ENCODE data around the gene CAMK1.

Gene CAMK1

DNA sequence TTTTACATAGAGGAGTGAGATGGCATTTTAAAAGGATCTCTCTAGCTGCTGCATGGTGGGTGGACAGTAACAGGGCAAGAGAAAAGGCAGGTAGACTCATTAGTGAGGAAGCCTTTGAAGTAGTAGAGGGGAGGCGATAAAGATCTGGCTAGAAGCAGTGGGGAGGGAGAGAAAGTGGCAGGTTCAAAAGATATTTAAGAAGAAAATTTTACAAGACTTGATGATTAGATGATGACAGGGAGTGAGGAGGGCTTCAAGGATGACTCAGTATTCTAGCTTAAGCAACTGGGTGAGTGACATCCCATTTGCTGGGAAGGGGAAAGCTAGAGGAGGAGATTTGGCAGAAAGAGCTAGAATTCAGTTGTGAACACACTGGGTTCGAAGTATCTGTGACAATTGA, 42.0 kb downstream of the CAMK1 start:
- Histone ChIP-seq H3K36me3 (ENCODE audit: insufficient read depth, low read length) (no peaks in the 10 kb centered on the region), H3F3A (ENCODE audit: insufficient read depth, low read length) (no peaks in the 10 kb centered on the region), H3K9ac (ENCODE audit: low read length) (no peak overlapping the region), H3K79me2 (ENCODE audit: insufficient read depth, low read length) (peaks cover 8% of the 10 kb centered on the region), H3K27ac (ENCODE audit: low read depth, low read length, poor library complexity, severe bottlenecking) (no peak overlapping the region), H3K9me3 (ENCODE audit: low read length) (no peaks in the 10 kb centered on the region), H3K4me3 (ENCODE audit: low read depth, low read length, poor library complexity, severe bottlenecking) (no peak overlapping the region), H3K27me3 (ENCODE audit: insufficient read depth, low read length) (no peaks in the 10 kb centered on the region), H3K9me2 (ENCODE audit: low read depth, low read length) (no peaks in the 10 kb centered on the region), H4K20me1 (ENCODE audit: insufficient read depth, low read length) (no peaks in the 10 kb centered on the region), H3K4me1 (ENCODE audit: insufficient read depth, low read length, severe bottlenecking) (peaks cover 12% of the 10 kb centered on the region), H2AFZ (ENCODE audit: low read length) (no peak overlapping the region), H3K4me2 (ENCODE audit: low read length) (no peak overlapping the region)
- no peak for TF ChIP-seq EZH2 (IDR thresholded peaks at IDR 0.05; ENCODE audit: borderline replicate concordance, low read length)
- TF ChIP-seq, protein P1, sequence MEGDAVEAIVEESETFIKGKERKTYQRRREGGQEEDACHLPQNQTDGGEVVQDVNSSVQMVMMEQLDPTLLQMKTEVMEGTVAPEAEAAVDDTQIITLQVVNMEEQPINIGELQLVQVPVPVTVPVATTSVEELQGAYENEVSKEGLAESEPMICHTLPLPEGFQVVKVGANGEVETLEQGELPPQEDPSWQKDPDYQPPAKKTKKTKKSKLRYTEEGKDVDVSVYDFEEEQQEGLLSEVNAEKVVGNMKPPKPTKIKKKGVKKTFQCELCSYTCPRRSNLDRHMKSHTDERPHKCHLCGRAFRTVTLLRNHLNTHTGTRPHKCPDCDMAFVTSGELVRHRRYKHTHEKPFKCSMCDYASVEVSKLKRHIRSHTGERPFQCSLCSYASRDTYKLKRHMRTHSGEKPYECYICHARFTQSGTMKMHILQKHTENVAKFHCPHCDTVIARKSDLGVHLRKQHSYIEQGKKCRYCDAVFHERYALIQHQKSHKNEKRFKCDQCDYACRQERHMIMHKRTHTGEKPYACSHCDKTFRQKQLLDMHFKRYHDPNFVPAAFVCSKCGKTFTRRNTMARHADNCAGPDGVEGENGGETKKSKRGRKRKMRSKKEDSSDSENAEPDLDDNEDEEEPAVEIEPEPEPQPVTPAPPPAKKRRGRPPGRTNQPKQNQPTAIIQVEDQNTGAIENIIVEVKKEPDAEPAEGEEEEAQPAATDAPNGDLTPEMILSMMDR (IDR thresholded peaks at IDR 0.05; ENCODE audit: low read length), result no peak

DNA sequence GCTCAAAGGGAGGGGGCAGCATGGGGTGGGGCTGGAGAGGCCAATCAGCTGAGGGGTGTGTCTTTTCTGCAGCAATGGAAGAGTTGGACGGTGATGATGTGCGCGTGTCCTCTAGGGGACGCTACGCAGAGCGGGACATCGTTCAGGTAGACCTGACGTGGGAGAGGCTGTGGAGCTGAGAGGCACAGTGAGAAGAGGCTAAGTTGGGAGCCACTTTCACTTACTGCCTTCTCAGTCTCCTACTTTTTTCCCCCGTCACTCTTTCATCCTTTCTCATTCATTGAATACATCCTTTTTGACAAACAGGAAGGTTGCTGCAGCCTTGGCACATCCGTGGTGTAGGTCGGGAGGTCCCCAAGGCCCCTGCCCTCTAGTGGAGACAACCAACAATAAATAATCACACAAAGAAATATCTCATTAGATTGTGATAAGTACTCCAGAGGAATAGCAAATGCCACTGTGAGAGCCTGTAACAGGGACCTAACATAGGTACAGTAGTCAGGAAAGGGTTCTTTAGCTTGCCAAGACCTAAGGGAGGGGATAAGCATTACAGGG, 42.6 kb downstream of the CAMK1 start:
- H3K4me2 ChIP-seq (ENCODE audit: low read length), result peak overlapping the region; percentile 67
- no peak for TF ChIP-seq EZH2 (IDR thresholded peaks at IDR 0.05; ENCODE audit: borderline replicate concordance, low read length)
- TF ChIP-seq, protein P1 (IDR thresholded peaks at IDR 0.05; ENCODE audit: low read length), result peak; percentile 96
- no peaks in the 10 kb centered on the region for H3K36me3 ChIP-seq (ENCODE audit: insufficient read depth, low read length)
- H3K27ac ChIP-seq (ENCODE audit: low read depth, low read length, poor library complexity, severe bottlenecking), result no peak overlapping the region
- H3K79me2 ChIP-seq (ENCODE audit: insufficient read depth, low read length), result peaks cover 2% of the 10 kb centered on the region
- H3K9ac ChIP-seq (ENCODE audit: low read length), result no peak overlapping the region
- H4K20me1 ChIP-seq (ENCODE audit: insufficient read depth, low read length), result no peaks in the 10 kb centered on the region
- no peaks in the 10 kb centered on the region for H3K9me2 ChIP-seq (ENCODE audit: low read depth, low read length)
- H3K27me3 ChIP-seq (ENCODE audit: insufficient read depth, low read length), result no peaks in the 10 kb centered on the region
- no peaks in the 10 kb centered on the region for H3F3A ChIP-seq (ENCODE audit: insufficient read depth, low read length)
- H3K4me3 ChIP-seq (ENCODE audit: low read depth, low read length, poor library complexity, severe bottlenecking), result peak overlapping the region; percentile 51
- no peaks in the 10 kb centered on the region for H3K9me3 ChIP-seq (ENCODE audit: low read length)
- H3K4me1 ChIP-seq (ENCODE audit: insufficient read depth, low read length, severe bottlenecking), result peaks cover 6% of the 10 kb centered on the region
- no peak overlapping the region for H2AFZ ChIP-seq (ENCODE audit: low read length)

DNA sequence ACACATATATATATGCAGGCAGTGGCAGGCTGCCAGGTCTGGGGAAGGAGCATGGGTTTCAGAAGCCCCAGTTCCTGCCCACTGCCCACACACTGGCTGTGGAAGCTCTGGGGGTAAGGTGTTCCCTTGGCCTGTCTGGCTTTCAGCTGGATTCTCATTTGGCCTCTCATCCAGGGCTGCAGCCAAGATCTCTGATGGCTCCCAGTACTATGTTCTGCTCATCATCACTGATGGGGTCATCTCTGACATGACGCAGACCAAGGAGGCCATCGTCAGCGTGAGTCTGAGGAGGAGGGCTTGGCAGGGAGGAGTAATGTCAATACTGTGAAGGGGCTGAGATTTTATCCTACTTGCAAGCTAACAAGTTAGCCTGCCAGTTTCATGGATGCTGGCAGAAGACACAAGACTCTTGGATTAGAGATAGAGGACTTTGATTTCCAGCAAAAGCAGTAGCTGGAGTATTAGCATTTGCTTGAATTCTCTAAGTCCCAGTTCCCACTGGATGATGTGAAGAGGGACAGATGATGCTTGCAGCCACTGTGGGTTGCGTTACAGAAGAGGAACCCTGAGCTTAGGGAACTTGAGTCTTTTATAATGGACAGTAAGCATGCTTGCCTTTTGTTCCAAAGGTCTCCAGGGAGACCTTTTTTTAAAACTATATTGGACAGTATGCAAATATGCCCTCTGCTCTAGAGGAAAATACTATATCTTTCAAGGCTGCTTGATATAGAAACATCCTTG, 43.8 kb downstream of the CAMK1 start:
- H4K20me1 ChIP-seq (ENCODE audit: insufficient read depth, low read length), result no peaks in the 10 kb centered on the region
- H3K27ac ChIP-seq (ENCODE audit: low read depth, low read length, poor library complexity, severe bottlenecking), result no peak overlapping the region
- H2AFZ ChIP-seq (ENCODE audit: low read length), result no peak overlapping the region
- no peak overlapping the region for H3K4me2 ChIP-seq (ENCODE audit: low read length)
- TF ChIP-seq, protein P1 (IDR thresholded peaks at IDR 0.05; ENCODE audit: low read length), result no peak
- no peak for TF ChIP-seq EZH2 (IDR thresholded peaks at IDR 0.05; ENCODE audit: borderline replicate concordance, low read length)
- H3K9me3 ChIP-seq (ENCODE audit: low read length), result no peaks in the 10 kb centered on the region
- no peaks in the 10 kb centered on the region for H3K9me2 ChIP-seq (ENCODE audit: low read depth, low read length)
- no peaks in the 10 kb centered on the region for H3K36me3 ChIP-seq (ENCODE audit: insufficient read depth, low read length)
- H3K4me1 ChIP-seq (ENCODE audit: insufficient read depth, low read length, severe bottlenecking), result peaks cover 13% of the 10 kb centered on the region
- no peaks in the 10 kb centered on the region for H3K27me3 ChIP-seq (ENCODE audit: insufficient read depth, low read length)
- no peaks in the 10 kb centered on the region for H3K79me2 ChIP-seq (ENCODE audit: insufficient read depth, low read length)
- no peaks in the 10 kb centered on the region for H3F3A ChIP-seq (ENCODE audit: insufficient read depth, low read length)
- H3K9ac ChIP-seq (ENCODE audit: low read length), result no peak overlapping the region
- no peak overlapping the region for H3K4me3 ChIP-seq (ENCODE audit: low read depth, low read length, poor library complexity, severe bottlenecking)
